GM21737 (cell line): Measurements from ENCODE around the gene TMEM40.
"Not testable (repeated sequence)": the region's sequence is repeated elsewhere in the genome, so short reads cannot be mapped to it uniquely, and the experiment has no call there.

ENCODE experiments used
- ATAC-seq: cut with Tn5 transposase; IDR thresholded peaks from one replicate; pipeline ENCODE4 v1.9.1; 2021; ENCODE audit warnings: mild to moderate bottlenecking, moderate library complexity; ENCODE audit not compliant: unreplicated experiment

The TMEM40 gene, protein sequence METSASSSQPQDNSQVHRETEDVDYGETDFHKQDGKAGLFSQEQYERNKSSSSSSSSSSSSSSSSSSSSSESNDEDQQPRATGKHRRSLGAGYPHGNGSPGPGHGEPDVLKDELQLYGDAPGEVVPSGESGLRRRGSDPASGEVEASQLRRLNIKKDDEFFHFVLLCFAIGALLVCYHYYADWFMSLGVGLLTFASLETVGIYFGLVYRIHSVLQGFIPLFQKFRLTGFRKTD

DNA sequence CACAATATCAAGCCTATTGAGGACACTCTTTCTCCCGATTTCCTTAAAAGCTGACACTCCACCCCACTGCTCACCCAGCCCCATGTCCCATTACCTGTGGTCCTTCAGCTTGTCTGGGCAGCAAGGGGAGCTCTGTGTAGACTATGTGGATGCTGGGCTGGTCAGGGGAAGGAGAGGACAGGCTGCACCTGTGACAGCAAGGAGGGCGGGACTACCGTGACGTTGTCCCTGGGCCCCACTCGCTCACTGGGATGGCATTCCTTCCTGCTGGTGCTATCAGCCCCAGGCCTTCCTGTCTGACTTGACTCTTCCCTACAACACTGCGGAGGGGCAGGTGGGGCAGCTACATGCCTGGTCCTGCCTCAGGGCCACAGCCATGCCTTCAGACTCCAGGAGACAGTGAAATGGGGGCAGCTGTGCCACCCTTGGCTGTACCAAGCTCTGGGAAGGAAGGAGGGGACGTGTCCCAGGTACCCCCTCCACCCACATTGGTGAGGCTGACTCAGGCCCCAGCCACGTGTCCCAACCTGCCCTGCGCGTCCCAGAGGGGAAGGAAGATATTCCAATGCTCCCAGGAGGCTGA, at the start of gene TMEM40:
Gene TMEM40, minus strand, starts transcription at position 163 of the 583 bp plus-strand sequence. CDS start 9,427 bp downstream, outside the sequence.
- no peak for ATAC-seq

DNA sequence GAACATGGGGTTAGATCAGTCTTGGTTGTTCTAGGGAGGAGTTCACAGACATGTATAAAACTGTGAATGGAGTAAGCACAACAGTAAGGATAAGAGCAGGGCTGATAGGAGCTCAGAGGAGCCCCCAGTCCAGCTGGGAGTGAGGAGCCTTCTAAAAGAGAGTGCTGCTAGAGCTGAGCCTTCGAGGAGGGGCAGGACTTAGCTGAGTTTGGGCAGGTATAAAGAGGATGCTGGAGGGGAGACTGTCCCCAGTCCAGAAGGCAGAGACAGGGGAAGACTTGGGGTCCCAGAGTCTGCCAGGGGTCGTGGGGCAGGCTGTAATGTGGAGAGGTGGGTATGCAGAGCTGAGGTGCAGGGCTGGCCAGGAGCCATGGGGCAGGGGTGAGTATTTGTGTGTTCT, 49.5 kb upstream of the TMEM40 start:
- ATAC-seq: no peak

DNA sequence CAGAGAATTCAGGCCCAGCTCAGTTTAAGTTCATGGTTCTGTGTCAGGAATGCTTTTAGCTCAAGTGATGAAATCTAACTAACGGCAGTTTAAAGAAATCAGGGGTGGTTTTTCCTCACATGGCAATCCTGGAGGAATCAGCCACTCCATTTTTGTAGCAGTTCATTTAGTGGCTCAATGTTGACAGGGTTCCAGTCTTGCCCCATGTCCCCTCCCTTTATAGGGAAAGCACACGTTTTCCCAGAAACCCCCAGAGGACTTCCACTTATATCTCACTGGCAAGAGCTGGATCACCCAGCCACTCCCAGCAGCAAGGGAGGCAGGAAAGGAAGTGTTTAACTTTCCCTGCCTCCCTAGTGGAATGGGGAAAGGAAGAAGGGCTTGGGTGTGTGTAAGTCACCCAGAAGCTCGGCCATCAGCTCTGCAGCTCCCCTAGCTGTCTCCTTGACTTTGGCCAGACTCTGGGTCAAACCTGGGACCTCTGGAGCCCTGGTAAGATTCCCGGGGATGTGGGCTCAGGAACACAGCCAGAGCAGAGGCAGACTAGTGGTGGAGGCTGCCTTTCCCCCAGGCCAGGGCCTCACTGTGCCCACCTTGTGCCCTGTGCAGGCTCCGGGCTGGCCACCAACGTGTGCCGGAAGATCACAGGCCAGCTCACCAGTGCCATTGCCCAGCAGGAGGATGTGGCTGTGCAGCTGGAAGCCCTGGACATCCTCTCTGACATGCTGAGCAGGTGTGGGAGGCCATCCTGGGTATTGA, 48.7 kb upstream of the TMEM40 start:
- ATAC-seq: no peak

DNA sequence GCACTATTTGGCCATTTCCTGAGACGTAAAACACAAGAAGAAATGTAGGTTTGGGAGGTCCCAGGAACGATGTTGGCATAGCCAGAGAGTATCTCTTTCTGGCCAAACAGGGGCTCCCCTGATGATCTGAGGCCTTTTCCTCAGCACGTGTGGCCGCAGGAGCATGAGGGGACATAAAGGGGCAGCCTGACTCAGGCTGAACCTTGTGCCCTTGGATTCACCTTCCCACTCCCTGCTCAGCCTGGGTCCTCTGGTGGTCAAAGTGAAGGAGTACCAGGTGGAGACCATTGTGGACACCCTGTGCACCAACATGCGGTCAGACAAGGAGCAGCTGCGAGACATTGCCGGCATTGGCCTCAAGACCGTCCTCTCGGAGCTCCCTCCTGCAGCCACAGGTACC, 48.0 kb upstream of the TMEM40 start:
- no peak for ATAC-seq

DNA sequence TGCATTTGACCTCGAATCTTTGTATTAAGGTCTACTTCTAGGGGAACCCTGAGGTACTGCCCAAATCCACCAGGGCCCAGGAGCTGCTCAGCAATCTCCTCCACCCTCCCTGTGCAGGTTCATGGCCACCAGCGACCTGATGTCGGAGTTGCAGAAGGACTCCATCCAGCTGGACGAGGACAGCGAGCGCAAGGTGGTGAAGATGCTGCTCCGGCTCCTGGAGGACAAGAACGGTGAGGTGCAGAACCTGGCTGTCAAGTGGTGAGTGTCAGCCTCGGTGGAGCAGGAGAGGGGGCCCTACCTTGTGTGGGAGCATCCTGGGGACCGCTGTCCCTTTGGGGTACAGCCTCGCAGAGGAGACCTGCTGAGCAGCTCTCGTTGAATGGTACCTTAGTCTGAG, 44.3 kb upstream of the TMEM40 start:
- ATAC-seq: no peak

DNA sequence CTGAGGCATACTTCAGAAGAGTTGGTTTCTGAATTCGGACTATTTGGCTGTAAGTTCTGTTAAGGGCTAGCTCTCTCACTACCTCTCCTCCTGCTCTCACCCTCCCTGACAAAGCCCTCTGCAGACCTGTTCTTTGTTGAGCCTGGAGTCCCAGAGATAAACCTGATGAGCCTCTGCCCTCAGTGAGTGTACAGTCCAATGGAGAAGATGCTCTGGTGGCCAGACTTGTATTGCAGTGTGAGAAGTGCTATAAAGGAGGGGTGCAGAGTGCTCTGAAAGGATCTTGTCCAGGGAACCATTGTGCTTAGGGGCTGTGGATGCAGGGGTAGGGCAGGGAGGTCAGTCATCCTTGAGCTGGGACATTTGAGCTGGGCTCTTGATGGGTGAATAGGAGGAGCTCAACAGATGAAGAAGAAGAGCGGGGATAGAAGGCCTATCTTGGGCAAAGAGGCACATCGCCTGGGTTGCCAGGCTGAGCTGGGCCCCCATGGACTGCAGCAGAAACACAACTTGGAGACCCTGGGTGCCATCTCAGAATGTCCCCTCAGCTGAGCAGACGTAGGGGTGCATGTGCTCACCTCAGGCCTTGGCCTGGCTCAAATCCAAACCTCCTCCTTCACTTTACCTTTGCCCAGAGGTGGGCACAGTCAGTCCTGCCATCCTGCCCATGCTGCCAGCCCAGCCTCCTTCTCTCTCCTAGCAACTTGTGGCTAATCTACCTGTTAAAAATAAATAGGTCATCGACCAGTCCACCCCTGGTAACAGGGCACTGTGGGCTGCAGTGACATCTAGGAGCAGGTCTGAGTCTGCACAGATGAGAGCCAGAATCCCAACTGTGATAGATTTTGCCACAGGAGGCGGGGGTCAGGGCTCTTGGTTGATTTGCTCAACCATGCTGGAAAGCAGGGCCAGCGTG, 40.7 kb upstream of the TMEM40 start:
- no peak for ATAC-seq

DNA sequence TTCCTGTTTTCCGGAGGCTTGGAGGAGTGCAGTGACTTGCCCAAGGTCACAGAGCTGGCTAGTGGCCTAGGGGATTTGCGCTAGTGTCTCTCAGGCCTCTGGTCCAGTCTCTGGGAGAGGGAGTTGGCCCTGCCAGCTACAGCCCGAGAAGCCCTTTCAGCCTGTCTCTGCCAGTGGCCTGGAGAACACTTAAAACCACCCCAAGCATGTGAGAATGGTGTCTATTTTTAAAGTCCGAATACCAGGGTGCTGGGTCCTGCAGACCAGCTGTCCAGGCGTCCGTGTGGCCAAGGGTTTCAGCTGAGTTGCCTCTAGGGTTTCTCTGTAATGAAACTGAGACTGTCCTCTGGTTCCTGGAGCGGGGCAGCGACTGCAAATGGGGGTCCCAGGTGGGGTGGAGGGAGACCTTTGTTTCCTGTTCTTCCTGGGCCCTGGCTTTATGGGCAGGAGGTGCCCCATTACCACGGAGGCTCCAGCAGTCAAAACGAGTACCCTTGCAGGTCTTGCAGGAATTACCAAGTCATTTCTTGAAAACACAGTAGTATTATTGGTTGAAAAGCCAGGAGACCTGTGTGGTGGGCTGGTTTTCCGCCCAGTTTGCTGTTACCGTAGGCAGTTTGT, 39.6 kb upstream of the TMEM40 start:
- ATAC-seq: no peak

DNA sequence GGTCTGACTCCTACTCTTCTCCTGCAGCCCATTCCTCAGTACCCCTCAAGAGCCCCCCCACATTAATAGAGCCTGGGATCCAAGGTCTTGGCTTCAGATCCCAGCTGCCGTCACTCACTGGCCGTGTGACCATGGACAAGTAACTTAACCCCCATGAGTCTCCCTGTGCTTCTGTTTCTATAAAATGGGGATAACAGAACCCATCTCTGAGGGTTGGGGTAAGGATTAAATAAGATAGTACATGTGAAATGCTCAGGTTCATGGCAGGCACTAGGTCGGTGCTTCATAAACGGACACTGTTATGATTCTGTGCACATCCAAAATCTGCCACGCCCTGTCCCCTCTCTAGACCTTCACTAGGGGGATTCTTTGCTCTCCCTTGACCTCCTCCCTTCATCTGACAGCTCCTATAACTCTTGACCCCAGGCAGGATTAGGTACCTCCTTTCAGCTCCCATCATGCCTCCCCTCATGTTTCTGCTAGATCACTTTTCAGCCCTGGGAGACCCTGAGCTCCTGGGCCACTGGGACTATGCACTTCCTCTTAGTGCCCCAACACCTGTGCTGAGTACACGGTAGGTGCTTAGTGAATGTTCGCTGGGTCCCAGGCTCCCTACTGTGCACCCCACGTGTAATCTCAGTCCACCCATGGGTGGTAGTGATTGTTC, 39.0 kb upstream of the TMEM40 start:
- no peak for ATAC-seq

DNA sequence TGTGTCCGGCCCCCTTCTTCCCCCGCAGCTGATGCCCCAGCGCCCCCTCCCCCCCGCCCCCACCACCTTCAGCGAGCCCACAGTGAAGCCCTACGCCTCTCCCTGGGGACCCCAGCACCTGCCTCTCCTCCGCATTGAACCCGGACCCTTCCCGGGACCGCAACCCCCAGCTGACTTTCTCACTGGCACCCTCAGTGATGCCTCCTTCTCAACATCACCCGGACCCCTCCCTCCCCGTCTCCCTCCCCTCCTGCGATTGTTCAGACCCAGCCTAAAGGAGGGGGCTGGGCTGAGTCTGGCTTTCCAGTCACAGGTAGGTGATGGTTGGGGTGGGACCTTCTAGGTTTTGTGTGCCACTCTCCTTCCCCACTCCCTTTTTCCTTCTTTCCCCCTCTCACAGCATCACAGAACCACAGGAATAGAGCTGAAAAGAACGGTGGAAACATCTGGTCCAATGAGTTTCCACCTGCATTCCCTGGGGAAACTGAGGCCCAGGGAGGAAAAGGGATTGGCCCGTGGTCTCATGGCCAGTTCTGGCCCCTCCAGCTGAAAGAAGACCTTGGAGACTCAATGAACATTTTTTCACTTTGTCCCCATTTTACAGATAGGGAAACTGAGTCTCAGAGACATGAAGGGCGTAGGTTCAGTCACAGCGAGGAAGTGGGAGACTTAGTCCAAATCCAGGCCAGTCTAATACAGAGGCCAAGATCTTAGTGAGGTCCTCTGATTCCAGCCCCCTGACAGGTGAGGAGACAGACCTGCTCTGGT, 38.2 kb upstream of the TMEM40 start:
- no peak for ATAC-seq

DNA sequence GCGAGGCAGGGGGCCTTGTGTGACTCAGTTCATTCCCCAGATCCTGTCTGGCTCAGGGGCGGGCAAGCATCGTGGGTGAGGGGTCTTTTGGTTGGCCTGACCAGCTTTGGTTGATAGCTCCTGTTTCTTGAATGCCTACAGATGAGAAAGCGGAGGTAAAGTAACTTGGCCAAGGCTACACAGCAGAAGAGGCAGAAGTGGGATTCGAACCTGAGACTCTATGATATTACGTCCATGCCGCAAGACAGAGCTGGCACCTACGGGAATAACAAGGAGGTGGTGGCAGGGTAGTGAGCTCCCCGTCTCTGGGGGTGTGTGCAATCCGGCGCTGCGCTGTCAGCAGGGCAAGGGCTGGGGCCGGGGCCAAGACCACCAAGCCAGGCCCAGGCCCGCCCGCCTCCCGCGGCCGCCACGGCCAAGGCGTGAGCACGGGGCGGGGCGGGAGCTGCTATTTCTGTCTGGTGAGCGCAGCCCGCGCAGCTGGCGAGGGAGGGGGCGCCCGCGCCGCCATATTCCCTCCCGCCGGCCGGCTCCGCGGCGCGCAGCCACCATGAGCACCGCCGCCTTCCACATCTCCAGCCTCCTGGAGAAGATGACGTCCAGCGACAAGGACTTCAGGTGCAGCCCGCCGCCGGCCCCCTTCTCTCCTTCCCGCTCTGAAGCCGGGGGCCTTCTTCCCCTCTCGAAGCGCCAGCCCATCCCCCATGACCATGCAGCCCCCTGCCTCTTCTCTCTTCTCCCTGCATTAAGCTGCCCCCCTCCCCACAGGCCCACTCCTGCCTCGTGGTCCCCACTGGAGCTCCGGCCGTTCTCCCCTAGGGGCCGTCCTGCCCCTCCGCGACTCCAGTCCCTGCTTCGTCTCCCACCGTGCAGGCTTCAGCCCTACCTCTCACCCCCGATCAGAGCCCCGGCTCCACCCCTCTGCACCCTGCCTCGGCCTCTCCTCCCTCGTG, 37.4 kb upstream of the TMEM40 start, which contains the start of gene CAND2:
Gene CAND2, plus strand, starts transcription at position 510 of the 953 bp plus-strand sequence. Its CDS starts 41 bp downstream, at position 551.
- no peak for ATAC-seq

DNA sequence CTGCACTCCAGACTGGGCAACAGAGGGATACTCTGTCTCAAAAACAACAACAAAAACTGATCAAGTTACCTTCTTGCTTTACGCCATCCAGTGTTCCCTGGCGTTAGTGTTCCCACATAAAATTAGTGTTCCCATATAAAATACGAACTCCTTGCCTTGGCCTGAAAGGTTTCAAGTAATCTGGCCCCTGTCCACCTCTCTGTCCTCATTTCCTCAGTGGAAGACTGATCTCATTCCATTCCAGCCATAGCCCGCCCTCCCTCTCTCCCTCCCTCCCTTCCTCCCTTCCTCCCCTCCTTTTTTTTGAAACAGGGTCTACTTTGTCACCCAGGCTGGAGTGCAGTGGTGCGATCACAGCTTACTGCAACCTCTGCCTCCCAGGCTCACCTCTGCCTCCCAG, 34.6 kb upstream of the TMEM40 start:
- no peak for ATAC-seq

DNA sequence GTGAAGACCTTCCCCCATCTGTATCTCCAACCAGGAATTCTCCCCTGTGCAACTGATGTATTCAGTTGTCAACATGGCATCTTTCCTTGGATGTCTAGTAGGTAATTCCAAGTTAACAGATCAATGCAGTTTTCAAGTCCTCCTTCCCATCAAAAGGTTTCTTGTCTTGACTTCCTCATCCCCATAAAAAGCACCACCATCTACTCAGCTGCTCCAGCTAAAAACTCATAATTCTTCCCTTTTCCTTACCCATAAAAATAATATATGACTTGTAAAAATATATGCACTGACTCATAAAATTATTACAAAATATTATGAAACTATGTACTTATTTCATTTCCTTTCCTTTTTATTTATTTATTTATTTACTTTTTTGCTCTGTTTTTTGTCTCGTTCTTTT, 32.4 kb upstream of the TMEM40 start:
- ATAC-seq: no peak

DNA sequence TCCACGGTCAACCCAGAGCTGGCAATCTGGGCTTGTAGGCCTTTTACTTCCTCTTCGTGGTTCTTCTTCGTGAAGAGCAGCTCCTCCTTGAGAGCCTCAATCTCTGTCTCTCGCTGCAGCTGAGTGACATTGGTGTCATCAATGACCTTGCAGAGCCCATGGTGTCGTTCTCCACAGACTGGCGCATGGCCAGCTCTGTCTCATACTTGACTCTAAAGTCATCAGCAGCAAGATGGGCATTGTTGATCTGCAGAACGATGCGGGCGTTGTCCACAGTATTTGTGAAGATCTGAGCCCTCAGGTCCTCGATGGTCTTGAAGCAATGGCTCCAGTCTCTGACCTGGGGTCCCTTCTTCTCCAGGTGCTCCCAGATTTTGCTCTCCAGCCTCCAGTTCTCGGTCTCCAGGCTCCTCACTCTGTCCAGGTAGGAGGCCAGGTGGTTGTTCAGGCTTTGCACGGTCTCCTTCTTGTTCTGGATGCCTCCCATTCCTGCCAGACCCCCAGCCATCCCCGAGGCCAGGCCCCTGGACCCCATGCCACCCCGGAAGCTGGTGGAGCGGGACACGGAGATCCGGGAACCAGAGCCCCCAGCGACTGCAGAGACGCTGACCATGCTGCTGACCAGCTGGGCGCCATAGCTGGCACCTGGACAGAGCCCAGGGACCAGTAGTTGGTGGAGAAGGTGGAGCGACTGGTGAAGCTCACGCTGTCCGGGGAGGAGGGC, 29.1 kb upstream of the TMEM40 start:
- not testable (repeated sequence) for ATAC-seq

DNA sequence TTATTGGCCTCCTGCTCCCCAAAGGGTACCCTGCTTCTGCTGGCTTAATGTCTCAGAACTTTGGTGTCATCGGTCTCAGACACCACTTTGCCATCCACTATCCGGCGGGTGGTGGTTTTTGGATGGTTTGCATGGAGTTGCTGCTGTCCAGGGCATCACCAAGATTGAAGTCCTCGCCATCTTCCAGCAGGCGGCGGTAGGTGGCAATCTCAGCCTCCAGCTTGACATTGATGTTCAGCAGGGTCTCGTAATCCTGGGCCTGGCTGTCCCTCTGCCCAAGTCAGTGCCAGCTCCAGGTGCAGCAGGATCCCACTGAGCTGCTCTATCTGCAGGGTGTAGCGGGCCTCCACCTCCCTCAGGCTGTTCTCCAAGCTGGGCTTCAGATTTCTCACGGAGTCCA, 28.3 kb upstream of the TMEM40 start:
- ATAC-seq: not testable (repeated sequence)

DNA sequence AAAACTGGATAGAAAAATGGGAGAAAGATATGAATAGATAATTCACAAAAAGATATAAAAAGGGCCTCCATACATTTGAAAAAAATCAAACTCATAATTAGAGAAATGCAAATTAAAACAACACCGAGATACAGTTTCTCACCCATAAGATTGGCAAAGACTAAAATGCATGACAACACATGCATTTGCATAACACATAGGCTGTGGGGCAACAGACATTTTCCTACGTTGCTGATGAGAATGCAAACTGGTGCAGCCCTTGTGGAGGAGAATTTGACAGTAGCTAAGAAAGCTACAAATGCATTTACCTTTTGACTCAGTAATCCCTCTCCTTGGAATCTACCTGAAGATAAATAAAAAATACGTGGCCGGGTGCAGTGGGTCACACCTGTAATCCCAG, 26.0 kb upstream of the TMEM40 start:
- ATAC-seq: no peak

DNA sequence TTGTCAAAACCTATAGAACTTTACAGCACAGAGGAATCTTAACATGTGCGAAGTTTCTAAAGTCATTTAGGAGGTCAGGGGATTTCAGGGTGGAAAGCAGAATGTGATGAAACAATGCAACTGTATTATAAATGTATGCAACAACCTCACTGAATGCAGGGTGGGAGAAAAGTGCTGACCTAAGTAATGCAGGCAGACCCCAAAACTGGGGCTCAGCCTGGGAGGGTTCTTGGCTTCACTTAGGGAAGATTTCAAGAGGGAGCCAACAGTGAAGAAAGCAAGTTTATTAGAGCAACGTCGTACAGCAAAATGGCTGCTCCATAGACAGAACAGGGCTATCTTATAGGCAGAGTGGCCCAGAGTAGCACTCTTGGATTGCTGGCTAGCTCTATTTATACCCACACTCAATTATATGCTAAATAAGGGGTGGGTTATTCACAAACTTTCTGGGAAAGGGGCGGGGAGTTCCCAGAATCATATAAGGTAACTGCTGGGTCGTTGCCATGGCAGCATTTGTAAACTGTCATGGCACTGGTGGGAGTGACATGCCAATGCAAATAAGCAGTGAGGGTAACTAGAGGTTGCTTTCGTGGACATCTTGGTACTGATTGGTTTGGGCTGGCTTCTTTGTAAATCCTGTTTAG, 23.2 kb upstream of the TMEM40 start:
- ATAC-seq: no peak

DNA sequence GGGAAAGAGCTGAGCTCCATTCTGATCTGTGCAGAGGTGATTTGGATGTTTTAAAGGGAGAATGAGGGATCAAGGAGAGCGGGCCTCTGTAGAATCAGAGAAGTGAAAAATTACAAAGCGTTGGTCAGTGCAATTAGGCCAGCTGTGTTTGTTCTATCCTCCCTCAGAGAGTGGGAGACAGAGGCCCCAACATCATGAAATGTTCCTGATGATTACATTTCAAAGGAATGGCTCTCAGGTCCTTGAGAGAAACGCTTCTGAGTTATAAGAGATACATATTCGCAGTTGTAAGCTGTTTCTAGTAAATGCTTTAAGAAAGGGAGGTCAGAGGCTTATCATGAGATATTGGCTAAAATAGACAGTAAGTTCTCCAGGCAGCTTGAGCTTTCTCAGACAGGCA, 21.7 kb upstream of the TMEM40 start:
- ATAC-seq: no peak
